ENCODE results near the gene LGI4.

DNA sequence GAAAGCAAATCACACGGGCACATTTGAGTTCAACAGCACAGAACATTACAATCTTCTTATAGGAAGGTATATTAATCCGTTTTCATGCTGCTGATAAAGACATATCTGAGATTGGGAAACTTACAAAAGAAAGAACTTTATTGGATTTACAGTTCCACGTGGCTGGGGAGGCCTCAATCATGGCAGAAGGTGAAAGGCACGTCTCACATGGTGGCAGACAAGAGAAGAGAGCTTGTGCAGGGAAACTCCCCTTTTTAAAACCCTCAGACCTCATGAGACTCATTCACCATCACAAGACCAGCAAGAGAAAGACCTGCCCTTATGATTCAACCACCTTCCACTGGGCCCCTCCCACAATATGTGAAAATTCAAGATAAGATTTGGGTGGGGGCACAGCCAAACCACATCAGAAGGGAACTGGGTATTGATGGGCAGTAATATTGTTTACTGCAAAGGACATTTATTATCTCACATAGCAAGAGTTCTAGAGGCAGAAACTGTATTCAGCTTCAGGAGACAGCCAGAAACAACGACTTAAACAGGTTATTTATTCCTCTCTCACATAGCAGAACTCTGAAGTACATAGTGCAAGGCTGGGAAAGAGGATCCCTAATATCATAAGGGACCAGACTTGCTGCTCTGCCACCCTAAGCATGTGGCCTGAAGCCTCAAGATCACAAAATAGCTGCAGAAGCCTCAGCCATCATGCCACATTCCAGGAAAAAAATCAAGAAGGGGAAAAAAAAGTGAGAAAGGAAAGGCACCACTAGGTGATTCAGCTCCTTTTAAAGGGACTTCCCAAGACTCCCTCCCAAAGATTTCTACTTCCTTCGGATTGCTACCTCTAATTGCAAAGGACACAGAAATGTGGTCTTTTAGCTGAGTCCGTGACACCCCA, 42.8 kb upstream of the LGI4 start:
- no peak for TF ChIP-seq CTCF (IDR thresholded peaks at IDR 0.05)
- no peak for TF ChIP-seq POLR2A (IDR thresholded peaks at IDR 0.05)
